ENCODE measurements around the gene PRXL2B.

Gene PRXL2B

GRCh38 chr1:2637442-2638145 is 51.0 kb downstream of the PRXL2B start:
- no peak for DNase-seq (ENCODE audit: low spot score)

- DNase-seq (ENCODE audit: low spot score), result no peak
Measured at GRCh38 chr1:2638466-2639115, 52.0 kb downstream of the PRXL2B start.

- DNase-seq (ENCODE audit: low spot score), result no peak
Measured at GRCh38 chr1:2639203-2639602, 52.6 kb downstream of the PRXL2B start.

GRCh38 chr1:2639607-2640521 is 53.3 kb downstream of the PRXL2B start:
- DNase-seq (ENCODE audit: low spot score), result no peak

- DNase-seq (ENCODE audit: low spot score), result no peak
Measured at GRCh38 chr1:2640626-2641025, 54.0 kb downstream of the PRXL2B start.
